Measurements from ENCODE around the gene TADA1.
"Not testable (repeated sequence)": the region's sequence is repeated elsewhere in the genome, so short reads cannot be mapped to it uniquely, and the experiment has no call there.

The TADA1 gene

GRCh38 chr1:166843769-166844596, 32.1 kb downstream of the TADA1 start:
- no peak for DNase-seq (ENCODE audit: low read depth in 2 of 2)

- DNase-seq (ENCODE audit: low read depth in 2 of 2) = no peak
These were observed 32.7 kb downstream of the TADA1 start for GRCh38 chr1:166843322-166843721.

GRCh38 chr1:166840309-166841274, 35.5 kb downstream of the TADA1 start:
- no peak for DNase-seq (ENCODE audit: low read depth in 2 of 2)

- DNase-seq (ENCODE audit: low read depth in 2 of 2) = peak in 1 of 2 donors; percentile 53
These were observed 36.3 kb downstream of the TADA1 start for GRCh38 chr1:166839600-166840308.

DNA sequence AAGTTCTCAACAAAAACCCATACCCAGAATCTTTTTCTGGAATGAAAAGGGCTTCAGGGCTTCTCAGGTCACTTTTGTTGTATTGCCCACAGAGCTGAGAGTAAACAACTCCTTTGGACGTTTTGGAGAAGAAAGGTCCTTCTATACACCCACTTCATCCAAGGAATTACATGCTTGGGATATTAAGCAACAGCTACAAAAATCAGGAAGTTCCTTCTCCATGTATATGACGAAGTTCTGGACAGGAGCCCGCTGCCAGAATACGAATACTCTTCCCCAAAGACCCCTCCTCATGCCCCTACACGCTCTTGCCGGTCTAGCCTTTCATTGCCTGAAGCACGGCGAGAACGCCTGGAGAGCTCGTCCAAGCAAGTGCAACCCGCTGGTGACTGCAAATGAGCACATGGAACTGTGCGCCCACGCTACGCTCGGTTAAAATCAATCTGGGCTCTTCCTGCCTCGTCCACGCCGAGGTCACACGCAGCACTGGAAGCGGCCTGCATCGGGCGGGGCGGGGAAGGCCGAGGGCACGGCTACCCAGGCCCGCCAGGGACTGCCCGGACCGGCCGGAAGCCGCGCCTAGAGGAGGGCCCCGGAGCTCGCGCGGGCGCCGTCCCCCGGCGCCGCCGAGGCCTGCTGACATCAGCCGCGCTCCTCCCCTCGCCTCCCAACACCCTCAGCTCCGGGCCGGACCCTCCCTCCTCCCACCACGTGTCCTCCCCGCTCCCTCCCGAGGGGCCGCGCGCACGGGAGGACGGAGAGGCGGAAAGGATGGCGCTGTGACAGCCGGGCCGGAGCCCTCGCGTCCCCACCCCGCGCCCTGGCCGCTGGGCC, 37.1 kb downstream of the TADA1 start, which contains the start of gene POGK:
Gene POGK, plus strand, starts transcription at position 710 of the 834 bp plus-strand sequence. CDS start 1,482 bp downstream, outside the sequence.
- DNase-seq (ENCODE audit: low read depth in 2 of 2) = peak; percentile 63 to 80

GRCh38 chr1:166836733-166837132, 39.3 kb downstream of the TADA1 start:
- no peak for DNase-seq (ENCODE audit: low read depth in 2 of 2)

- not testable (repeated sequence) for DNase-seq (ENCODE audit: low read depth in 2 of 2)
These were observed 46.3 kb downstream of the TADA1 start for GRCh38 chr1:166829762-166830161.

DNA sequence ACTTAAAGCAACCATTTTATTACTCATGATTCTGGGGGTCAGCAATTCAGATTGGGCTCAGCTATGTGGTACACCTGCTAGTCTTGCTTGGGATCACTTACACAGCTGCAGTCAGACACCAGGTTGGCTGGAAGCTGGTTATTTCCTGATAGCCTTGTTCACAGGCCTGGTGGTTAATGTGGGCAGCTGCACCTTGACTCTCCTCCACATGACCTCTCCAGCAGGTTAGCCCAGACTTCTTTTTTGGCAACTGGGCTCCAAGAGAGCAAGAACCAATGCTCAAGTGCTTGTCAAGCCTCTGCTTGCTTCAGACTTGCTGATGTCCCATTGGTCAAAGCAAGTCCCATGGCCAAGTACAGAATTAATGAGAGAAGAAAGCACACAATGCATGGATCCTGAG, 48.6 kb downstream of the TADA1 start:
- no peak for DNase-seq (ENCODE audit: low read depth in 2 of 2)

- DNase-seq (ENCODE audit: low read depth in 2 of 2) = no peak
These were observed 53.7 kb downstream of the TADA1 start for GRCh38 chr1:166822385-166822784.

GRCh38 chr1:166819974-166820373, 56.1 kb downstream of the TADA1 start:
- no peak for DNase-seq (ENCODE audit: low read depth in 2 of 2)

DNA sequence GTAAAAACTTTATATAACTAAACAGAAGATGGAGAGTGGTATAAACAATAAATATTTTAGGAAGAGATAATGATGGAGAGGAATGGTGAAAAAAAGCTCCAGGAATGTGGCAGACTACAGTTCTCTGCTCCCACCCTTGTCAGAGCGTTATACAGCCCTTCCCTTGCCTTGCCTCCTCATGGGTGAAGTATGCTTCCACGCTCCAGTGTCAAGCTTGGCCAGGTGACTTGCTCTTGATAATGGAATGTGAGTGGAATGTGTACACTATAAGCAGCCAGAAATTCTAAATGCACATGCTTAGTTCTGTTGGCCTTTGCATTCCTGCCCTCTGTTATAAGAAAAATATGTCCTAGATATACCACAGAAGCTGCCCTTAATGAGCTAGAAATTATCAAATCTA, 61.5 kb downstream of the TADA1 start:
- DNase-seq (ENCODE audit: low read depth in 2 of 2) = no peak

DNA sequence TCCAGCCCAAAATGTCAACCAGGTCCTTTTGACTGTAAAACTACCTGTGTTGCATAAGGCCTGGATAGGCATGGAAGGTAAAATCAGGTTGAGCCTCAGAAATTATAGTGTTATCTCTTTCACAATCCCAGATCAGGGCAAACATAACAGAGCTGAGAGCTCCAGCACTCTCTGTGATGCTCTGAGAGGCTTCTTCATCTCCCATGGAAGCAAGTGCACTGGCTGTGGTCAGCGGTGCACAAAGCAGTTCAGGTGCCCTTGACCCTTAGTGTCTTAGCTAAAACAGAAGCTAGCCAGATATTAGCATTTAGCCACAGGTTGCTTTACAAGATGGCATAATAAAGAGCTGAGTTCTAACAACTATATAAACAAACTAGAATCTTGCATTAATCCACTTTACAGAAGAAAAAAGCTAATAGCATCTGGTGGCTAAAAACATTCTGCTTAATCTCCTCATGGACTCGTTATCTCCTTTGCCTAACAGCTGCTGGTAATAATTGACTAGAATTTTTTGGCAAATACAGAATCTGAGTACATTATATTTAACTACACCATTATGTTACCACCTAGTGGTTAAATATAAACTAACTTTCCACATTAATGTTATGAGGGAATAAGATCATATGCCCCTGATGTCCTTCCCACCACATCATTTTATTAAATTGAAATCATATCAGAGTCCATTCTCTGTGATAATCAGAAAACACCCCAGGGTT, 62.4 kb downstream of the TADA1 start:
- DNase-seq (ENCODE audit: low read depth in 2 of 2) = no peak

DNA sequence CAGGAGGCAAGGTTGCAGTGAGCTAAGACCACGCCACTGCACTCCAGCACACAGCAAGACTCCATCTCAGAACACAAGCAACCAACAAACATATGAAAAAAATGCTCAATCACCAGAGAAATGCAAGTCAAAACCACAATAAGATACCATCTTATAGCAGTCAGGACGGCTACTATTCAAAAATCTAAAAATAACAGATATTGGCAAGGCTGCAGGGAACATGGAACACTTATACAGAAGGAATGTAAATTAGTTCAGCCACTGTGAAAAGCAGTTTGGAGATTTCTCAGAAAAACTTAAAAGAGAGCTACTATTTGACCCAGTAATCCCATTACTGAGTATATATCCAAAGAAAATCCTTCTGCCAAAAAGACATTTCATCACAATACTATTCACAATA, 64.4 kb downstream of the TADA1 start:
- DNase-seq (ENCODE audit: low read depth in 2 of 2) = no peak

GRCh38 chr1:166808952-166809351, 67.1 kb downstream of the TADA1 start:
- DNase-seq (ENCODE audit: low read depth in 2 of 2) = no peak

All from stimulated activated CD8-positive, alpha-beta memory T cell treated with anti-CD3 and anti-CD28 coated beads, Interleukin-7, amount 100 ng/mL, for 4 hours (primary cell).